Endometrial microvascular endothelial cells (primary cell): ENCODE data around the gene FBXW11. TPM values are rescaled to one million over a fixed set of nuclear protein-coding genes. Genes with fewer than 3 reads are reported as not detected.

Experiments
- in situ Hi-C: cut with HindIII; loops from 2 replicates; pipeline ENCODE4 v1.10.0; 2017; ENCODE audit warnings: low sequenced_read_pairs, low pct_unique_long_range_greater_than_20kb; ENCODE audit errors: inconsistent ontology term
- total RNA-seq: library from RNA; depleted of rRNA; stranded (reverse); fragments of >200 nt; gene quantifications from one replicate; pipeline ENCODE4 v1.2.3, GENCODE V29; 2015; ENCODE audit errors: inconsistent ontology term

FBXW11 gene
- total RNA-seq, 1 donor from 2014 or later: 39.5 TPM

DNA sequence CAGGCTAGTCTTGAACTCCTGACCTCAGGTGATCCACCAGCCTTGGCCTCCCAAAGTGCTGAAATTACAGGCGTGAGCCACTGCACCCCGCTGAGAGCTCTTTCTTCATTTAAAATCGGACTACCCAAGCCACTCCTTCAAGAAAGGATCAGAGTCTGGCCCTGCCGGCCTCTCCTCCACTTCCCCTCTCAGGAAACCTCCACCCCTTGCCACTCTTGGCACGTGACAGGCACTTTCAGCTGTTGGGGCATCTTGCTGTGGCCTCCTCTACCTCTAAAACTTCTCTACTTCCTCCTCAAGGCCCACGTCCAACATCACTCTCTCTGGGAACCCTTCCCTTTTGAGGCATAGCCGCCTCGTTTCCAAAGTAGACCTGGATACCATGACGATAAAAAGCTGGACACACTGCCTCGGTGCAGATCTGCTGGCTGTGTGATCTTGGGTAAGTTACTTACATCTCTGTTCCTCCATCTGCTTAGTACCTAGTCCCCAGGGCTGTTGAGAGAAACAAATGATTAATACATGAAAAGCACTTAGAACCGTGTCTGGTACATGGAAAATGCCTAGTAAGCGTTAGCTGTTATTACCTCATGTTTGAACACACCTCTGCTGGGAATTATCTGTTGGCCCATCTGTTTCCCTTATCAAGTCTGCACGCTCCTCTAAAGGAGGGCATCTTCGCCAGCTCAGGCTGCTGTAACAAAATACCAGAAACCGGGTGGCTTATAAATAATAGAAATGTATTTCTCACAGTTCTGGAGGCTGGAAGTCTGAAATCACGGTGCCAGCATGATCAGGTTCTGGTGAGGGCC, 165.5 kb downstream of the FBXW11 start:
- in situ Hi-C loops: no loop called here

DNA sequence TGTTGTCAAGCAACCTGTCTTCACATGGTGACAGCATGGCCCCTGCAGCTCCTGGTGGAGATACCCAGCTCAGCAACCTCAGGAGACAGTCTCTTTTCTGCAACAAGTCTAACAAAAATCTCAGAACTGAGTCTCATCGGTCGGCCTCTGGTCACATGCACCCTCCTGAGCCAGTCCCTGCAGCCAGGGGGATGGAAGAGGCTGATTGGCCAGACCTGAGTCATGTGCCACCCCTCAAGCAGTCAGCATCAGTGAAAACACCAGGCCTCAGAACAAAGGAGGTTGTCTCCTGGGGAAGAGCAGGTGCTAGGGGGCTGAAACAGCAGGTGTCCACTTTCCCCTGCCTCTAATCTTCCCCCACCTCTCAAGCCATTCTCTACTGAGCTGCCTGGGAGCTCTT, 166.4 kb downstream of the FBXW11 start:
- in situ Hi-C loops: no loop called here

DNA sequence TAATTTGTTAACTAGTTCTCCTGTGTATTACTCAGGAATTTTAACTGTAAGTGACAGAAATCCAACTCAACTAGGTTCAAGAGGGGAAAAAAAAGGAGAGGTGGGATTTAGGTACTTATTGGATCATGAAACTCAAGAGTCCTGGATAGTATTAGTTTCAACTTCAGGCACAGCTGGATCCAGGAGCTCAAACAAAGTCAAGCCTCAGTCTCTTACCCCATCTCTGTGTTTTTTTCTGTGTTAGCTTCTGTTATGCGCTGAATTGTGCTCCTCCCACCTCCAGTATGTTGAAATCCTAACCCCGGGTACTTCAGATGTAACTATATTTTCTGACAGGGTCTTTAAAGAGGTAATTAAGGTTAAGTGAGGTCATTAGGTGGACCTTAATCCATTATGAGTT, 167.3 kb downstream of the FBXW11 start:
- in situ Hi-C loops: no loop called here

DNA sequence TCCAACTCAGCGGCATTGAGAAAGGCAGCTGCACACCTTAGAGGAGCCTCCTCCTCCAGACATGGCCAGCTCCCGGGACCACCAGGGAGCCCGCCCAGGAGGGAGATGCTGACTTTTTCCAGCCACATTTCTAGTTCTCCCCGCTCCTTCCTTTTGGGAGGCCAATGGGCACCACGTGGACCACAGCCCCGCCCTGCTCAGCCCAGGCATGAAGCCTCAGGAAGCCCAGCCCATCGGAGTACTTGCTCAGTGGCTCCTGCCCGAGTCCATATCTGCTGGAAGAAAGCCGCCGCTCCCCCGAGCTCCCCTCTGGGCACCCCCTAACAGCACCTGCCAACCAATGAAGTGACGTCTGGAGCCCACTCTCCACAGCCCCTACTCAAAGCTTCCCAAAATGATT, 168.4 kb downstream of the FBXW11 start:
- in situ Hi-C loops: no loop called here

DNA sequence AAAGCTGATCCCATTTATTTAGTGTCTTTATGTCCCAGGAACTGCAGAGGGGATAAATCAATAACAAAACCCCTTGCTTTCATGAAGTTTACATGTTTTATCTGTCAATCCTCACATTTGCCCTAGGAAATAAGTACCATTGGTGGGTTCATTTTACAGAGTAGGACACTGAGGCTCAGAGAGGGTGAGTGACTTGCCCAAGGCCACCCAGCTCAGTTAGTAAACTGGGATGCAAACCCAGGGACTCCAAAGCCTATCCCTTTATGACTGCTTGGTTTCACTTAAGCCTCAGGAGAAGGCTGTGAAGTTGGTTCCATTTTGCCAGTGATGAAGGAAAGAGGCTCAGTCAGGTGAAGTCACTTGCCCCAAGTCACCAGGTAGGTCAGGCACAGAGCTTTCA, 168.9 kb downstream of the FBXW11 start:
- in situ Hi-C loops: no loop called here

DNA sequence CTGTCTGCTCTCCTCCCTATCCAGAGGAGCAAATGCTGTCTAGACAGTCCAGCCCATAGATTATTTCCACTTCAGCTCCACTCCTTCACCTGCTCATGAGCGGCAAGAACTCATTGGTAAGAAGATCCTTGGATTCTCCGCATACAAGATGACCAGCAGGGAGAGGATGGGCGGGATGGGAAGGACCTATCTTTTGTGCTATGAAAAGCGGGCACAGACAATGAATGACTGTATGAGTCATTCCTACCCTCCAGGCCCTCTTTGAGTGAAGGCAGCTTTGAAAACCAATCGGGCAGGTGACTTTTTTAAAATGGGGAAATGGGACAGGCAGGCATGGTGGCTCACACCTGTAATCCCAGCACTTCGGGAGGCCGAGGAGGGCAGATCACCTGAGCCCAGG, 171.4 kb downstream of the FBXW11 start:
- in situ Hi-C loops: no loop called here

DNA sequence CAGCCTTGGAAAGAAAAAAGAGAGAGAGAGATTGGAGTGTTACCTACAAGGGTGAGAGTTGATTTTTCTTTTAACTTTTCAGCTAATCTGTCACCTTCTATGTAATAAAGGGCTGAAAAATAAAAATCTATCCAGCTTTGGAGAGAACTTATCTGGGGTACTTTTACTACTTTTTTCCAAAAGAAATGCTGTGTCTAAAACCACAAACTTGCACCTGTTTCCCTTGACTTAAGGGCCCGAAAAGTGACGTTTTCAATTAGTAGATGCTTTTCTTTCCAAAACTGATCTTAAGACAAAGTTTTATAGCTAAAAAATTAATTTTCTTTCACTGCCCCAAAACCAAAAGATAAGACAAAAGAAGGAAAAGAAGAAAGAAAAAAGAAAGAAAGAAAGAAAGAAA, 172.0 kb downstream of the FBXW11 start:
- in situ Hi-C loops: no loop called here

DNA sequence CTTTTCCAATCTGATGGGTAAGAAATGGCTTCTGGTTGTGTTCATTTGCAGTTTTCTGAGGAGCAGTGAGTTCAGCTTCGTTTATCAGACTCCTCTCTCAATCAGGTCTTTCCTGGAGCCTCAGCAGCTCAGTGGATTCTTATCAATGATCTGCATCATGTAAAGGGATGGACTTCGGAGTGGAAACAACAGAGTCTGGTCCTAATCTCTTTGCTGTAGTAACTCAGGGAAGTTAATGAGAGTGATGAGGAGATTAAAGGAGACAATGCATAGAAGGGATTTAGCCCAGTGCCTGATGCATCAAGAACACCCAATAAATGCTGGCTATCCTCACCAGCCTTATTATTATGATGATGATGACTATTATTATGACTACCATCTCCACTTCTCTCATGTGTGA, 173.7 kb downstream of the FBXW11 start:
- in situ Hi-C loops: no loop called here

DNA sequence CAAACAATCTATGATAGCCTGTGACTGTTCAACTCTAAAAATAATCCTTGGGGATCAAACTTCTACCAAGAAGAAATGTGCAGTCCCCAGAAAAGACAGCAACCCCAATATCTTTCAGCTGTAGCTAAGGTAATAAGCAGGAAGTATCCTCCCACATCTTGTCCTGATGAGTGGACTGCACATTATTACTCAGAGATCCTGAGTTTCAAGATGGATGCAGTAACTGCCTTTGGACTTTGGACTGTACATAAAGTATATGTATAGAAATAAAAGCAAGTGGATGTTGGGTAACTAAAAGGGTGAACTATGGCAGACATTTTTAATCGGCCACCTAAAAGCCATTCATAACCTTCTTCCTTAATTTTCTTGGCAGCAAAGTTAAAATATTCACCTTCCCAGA, 175.8 kb downstream of the FBXW11 start:
- in situ Hi-C loops: no loop called here

DNA sequence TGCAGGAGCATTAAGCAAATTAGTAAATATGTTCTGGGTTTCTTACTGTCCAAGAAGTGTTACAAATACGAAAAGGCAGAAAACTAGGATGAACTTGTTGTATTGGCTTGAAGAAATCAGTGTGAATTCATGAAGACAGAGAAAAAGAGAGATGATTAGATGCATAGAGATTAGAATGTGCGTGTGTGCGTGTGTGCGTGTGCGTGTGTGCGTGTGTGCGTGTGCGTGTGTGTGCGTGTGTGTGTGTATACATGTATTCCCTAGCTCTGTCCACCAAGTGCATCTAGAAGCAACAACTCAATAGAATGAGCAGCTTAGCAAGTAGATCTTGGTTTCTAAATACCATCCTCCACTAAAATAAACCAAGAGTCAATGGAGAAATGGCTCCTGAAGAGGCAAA, 179.3 kb downstream of the FBXW11 start:
- in situ Hi-C loops: no loop called here

DNA sequence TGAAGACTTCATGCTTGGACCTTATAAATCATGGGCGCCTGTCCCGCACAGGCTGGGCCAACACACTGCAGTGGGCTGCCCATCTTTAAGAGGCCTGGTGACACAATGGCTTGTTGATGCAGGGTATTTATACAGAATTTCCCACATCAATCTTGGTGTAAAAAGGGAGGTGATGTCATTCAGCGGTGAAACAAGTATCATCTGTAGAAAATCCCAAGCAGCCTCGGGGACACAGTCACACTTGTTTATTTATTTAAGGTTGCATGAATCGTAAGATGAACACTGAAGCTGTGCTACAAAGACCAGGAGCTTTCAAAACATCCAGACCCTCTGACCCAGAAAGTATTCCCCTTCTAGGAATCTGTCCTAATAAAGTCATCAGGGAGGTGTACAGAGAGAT, 180.3 kb downstream of the FBXW11 start:
- in situ Hi-C loops: no loop called here

DNA sequence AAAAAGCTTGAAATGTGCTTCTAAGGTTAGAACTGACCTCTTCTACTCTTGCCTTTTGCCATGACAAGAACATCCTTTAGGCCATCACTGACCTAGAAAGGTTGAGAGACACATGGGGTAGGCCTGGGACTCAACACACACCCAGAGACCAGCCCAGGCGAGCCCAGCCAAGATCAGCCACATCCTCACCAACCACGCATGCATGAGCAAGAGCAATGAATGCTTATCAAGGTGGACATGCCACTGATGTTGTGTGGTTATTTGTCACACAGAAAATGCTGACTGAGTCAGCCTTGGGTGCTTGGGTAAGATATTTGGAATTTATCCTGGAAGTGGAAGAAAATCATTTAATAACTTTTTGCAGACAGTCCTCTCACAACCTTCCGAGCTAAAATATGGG, 181.4 kb downstream of the FBXW11 start:
- in situ Hi-C loops: no loop called here

DNA sequence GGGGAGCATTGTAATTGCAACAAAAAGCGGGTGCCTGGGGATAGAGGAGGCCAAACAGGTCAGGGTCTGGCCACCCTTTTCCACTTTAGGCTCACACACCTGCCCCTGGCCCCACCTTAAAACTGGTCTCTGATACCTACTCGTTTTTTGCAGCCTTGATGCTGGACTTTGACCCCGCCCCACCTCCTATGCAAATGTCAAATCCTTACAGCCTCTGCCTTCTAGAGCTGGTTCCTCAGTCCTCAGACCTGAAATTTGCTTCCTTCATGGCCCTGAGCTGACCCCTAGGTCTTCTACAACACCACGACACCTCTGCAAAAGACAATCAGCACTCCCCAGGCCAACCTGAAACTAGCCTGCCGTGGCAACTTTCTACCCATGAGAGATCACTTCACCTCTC, 183.2 kb downstream of the FBXW11 start:
- in situ Hi-C loops: no loop called here

DNA sequence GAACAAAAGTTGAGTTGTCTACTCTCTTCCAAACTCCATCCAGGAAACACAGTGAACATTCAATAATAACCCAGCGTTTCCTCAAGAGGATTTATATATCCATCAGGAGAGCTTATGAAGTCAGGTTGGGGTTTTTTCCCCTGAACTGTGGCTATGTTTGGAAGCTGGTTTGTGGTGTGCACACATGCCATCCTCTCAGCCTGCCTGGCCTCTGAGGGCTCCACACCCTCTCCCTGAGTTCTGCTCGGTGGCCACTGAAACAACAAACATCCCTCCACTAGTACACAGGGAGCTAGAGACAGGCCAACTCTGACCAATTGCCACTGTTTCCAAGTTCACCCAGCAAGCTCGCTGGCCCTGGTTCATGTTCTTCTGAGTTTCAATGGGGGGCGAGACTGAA, 185.2 kb downstream of the FBXW11 start:
- in situ Hi-C loops: no loop called here

DNA sequence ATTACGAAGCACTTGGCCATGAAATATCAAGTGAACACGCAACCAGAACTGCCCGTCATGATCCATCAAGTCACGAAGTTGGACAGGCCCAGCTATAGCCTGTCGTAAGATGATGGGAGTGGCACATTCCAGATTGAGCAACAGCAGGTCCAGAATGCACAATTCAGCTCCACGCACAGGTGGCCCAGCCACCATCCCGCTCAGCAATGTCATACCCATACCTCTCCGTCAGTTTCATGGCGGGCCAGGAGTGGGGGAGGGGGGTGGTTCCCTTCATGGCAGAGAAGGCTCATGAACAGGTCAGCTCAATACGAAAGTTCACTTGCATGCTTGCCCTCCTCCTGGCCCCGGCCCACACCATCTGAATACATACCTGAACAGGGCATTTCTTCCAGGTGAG, 185.9 kb downstream of the FBXW11 start:
- in situ Hi-C loops: no loop called here

DNA sequence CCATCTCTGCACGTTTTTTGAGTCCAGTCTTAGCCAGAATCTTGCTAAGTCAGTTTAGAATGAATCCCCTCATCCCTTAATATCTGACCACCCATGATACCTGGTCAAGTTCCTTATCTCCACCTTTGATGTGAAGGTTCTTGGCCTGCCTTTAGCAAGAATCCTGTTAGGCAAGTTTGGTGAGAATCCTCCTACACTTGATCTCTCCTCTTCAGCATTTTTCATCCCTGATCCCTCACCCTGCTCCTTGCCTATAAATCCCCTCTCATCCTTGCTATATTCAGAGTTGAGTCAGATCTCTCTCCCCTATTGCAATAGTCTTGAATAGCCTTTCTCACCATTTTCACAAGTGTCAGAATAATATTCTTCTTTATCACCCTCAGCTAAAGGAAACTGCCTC, 189.8 kb downstream of the FBXW11 start:
- in situ Hi-C loops: no loop called here

DNA sequence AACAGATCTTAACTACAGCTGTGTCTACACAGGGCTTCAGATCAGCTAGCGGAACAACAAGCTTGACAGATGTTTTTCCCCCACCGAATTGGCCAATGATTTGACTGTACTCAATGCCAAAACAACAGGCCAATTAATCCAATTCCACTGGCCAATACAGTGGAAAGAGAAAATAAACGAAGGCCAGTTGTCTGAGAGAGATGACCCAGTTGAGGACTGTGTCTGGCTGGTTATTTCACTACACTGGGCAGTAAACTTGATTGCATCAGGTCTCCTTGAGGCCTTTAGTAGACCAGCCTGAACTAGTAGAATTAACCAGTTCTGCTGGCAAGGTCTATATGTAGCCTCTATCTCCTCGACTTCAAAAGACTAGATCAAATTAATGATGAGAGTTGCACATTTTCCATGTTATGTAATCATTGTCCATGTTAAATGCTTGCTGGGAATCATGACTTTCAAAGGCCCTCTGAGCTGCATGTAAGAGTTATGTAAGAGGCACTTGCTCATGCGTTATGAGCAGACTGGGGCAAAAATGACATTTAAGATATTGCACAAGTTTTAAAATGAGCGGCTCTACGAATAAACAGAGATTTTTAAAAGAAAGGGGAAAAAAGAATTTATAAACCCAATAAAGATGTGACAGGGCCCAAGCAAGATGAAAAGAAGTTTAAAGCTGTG, 192.5 kb downstream of the FBXW11 start:
- in situ Hi-C loops: no loop called here

DNA sequence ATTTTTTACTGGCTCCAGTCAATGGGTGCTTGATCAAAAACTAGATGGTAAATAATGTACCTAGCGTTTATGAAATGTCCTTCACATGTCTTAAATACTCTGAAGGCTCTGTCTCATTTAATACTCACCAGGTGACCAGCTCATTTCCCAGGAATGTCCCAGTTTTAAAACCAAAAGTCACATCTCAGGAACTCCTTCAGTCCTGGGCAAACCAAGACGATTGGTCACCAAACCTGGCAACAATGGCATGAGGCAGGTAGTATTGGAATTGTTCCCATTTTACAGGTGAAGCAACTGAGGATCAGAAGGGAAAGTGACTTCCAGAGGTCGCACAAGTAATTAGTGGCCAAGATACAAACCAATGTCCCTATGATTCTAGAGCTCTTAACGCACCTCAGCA, 193.2 kb downstream of the FBXW11 start:
- in situ Hi-C loops: no loop called here
